ENCODE results near the gene DNMT3A. TPM values are rescaled to one million over a fixed set of nuclear protein-coding genes. Genes with fewer than 3 reads are reported as not detected.

DNMT3A gene
- total and polyA plus RNA-seq, 2 experiments from 2014 or later = 47.2 to 80.4 TPM

DNA sequence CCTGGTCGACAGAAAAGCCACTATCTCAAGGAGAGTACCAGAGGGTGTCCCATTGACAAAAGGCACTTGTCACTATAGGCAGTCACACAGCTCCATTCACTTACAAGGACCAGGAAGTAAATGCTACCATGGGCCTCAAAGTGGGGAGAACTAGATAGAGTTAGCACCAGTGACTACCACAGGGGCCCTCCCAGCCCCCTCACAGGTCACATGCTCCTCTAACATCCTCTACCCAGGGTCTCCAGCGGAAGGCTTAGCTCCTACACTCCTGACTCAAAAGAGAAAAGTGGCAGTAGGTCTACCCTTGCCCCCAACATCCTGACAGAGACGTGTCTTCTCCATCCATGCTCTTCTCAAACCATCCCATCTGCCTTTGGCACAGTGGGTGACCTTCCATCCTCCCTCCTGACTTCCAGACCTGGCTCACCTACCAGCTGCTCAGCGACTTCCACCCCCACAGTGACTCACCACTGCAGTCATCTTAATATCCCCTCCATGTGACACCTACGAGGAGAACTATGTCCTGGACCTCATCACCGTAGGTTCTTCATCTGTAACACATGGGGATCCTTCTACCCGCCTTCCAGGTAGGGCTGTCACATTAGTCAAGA is 5.6 kb upstream of the DNMT3A start:
- TF ChIP-seq, protein P1, sequence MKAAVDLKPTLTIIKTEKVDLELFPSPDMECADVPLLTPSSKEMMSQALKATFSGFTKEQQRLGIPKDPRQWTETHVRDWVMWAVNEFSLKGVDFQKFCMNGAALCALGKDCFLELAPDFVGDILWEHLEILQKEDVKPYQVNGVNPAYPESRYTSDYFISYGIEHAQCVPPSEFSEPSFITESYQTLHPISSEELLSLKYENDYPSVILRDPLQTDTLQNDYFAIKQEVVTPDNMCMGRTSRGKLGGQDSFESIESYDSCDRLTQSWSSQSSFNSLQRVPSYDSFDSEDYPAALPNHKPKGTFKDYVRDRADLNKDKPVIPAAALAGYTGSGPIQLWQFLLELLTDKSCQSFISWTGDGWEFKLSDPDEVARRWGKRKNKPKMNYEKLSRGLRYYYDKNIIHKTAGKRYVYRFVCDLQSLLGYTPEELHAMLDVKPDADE (IDR thresholded peaks at IDR 0.05) = no peak
- TF ChIP-seq POLR2AphosphoS5 (IDR thresholded peaks at IDR 0.05; ENCODE audit: low read depth) = no peak
- TF ChIP-seq ZNF331 (CRISPR knock-in tag; IDR thresholded peaks at IDR 0.05; ENCODE audit: low read depth) = no peak
- no peak for TF ChIP-seq CREB1 (CRISPR knock-in tag; IDR thresholded peaks at IDR 0.05; ENCODE audit: low read depth)
- TF ChIP-seq, protein P2, sequence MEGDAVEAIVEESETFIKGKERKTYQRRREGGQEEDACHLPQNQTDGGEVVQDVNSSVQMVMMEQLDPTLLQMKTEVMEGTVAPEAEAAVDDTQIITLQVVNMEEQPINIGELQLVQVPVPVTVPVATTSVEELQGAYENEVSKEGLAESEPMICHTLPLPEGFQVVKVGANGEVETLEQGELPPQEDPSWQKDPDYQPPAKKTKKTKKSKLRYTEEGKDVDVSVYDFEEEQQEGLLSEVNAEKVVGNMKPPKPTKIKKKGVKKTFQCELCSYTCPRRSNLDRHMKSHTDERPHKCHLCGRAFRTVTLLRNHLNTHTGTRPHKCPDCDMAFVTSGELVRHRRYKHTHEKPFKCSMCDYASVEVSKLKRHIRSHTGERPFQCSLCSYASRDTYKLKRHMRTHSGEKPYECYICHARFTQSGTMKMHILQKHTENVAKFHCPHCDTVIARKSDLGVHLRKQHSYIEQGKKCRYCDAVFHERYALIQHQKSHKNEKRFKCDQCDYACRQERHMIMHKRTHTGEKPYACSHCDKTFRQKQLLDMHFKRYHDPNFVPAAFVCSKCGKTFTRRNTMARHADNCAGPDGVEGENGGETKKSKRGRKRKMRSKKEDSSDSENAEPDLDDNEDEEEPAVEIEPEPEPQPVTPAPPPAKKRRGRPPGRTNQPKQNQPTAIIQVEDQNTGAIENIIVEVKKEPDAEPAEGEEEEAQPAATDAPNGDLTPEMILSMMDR (conservative IDR thresholded peaks at IDR 0.05; ENCODE audit: low read depth in 2 of 2) = no peak
- TF ChIP-seq EZH2 (IDR thresholded peaks at IDR 0.05; ENCODE audit: low read depth, unreplicated experiment) = no peak
- no peak for TF ChIP-seq JUNB (IDR thresholded peaks at IDR 0.05; ENCODE audit: unreplicated experiment)
- TF ChIP-seq, protein P3, sequence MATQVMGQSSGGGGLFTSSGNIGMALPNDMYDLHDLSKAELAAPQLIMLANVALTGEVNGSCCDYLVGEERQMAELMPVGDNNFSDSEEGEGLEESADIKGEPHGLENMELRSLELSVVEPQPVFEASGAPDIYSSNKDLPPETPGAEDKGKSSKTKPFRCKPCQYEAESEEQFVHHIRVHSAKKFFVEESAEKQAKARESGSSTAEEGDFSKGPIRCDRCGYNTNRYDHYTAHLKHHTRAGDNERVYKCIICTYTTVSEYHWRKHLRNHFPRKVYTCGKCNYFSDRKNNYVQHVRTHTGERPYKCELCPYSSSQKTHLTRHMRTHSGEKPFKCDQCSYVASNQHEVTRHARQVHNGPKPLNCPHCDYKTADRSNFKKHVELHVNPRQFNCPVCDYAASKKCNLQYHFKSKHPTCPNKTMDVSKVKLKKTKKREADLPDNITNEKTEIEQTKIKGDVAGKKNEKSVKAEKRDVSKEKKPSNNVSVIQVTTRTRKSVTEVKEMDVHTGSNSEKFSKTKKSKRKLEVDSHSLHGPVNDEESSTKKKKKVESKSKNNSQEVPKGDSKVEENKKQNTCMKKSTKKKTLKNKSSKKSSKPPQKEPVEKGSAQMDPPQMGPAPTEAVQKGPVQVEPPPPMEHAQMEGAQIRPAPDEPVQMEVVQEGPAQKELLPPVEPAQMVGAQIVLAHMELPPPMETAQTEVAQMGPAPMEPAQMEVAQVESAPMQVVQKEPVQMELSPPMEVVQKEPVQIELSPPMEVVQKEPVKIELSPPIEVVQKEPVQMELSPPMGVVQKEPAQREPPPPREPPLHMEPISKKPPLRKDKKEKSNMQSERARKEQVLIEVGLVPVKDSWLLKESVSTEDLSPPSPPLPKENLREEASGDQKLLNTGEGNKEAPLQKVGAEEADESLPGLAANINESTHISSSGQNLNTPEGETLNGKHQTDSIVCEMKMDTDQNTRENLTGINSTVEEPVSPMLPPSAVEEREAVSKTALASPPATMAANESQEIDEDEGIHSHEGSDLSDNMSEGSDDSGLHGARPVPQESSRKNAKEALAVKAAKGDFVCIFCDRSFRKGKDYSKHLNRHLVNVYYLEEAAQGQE (IDR thresholded peaks at IDR 0.05; ENCODE audit: unreplicated experiment) = no peak
- TF ChIP-seq NANOG (IDR thresholded peaks at IDR 0.05; ENCODE audit: borderline replicate concordance) = no peak
- TF ChIP-seq EZH2phosphoT487 (IDR thresholded peaks at IDR 0.05; ENCODE audit: unreplicated experiment) = no peak
- TF ChIP-seq ZNF114 (CRISPR knock-in tag; IDR thresholded peaks at IDR 0.05) = no peak
- TF ChIP-seq, protein P4, sequence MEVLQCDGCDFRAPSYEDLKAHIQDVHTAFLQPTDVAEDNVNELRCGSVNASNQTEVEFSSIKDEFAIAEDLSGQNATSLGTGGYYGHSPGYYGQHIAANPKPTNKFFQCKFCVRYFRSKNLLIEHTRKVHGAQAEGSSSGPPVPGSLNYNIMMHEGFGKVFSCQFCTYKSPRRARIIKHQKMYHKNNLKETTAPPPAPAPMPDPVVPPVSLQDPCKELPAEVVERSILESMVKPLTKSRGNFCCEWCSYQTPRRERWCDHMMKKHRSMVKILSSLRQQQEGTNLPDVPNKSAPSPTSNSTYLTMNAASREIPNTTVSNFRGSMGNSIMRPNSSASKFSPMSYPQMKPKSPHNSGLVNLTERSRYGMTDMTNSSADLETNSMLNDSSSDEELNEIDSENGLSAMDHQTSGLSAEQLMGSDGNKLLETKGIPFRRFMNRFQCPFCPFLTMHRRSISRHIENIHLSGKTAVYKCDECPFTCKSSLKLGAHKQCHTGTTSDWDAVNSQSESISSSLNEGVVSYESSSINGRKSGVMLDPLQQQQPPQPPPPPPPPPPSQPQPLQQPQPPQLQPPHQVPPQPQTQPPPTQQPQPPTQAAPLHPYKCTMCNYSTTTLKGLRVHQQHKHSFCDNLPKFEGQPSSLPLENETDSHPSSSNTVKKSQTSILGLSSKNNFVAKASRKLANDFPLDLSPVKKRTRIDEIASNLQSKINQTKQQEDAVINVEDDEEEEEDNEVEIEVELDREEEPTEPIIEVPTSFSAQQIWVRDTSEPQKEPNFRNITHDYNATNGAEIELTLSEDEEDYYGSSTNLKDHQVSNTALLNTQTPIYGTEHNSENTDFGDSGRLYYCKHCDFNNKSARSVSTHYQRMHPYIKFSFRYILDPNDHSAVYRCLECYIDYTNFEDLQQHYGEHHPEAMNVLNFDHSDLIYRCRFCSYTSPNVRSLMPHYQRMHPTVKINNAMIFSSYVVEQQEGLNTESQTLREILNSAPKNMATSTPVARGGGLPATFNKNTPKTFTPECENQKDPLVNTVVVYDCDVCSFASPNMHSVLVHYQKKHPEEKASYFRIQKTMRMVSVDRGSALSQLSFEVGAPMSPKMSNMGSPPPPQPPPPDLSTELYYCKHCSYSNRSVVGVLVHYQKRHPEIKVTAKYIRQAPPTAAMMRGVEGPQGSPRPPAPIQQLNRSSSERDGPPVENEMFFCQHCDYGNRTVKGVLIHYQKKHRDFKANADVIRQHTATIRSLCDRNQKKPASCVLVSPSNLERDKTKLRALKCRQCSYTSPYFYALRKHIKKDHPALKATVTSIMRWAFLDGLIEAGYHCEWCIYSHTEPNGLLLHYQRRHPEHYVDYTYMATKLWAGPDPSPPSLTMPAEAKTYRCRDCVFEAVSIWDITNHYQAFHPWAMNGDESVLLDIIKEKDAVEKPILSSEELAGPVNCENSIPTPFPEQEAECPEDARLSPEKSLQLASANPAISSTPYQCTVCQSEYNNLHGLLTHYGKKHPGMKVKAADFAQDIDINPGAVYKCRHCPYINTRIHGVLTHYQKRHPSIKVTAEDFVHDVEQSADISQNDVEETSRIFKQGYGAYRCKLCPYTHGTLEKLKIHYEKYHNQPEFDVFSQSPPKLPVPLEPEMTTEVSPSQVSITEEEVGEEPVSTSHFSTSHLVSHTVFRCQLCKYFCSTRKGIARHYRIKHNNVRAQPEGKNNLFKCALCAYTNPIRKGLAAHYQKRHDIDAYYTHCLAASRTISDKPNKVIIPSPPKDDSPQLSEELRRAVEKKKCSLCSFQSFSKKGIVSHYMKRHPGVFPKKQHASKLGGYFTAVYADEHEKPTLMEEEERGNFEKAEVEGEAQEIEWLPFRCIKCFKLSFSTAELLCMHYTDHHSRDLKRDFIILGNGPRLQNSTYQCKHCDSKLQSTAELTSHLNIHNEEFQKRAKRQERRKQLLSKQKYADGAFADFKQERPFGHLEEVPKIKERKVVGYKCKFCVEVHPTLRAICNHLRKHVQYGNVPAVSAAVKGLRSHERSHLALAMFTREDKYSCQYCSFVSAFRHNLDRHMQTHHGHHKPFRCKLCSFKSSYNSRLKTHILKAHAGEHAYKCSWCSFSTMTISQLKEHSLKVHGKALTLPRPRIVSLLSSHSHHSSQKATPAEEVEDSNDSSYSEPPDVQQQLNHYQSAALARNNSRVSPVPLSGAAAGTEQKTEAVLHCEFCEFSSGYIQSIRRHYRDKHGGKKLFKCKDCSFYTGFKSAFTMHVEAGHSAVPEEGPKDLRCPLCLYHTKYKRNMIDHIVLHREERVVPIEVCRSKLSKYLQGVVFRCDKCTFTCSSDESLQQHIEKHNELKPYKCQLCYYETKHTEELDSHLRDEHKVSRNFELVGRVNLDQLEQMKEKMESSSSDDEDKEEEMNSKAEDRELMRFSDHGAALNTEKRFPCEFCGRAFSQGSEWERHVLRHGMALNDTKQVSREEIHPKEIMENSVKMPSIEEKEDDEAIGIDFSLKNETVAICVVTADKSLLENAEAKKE (CRISPR knock-in tag; IDR thresholded peaks at IDR 0.05) = no peak
- no peak for TF ChIP-seq STAT1 (IDR thresholded peaks at IDR 0.05; ENCODE audit: unreplicated experiment)
- H3K4me1 Mint-ChIP-seq = peaks cover 11% of the 10 kb centered on the region
- no peaks in the 10 kb centered on the region for H3K9me3 Mint-ChIP-seq
- peaks cover 9% of the 10 kb centered on the region; the same call in 1 of the 2 replicates for H3F3A ChIP-seq (replicated peaks; ENCODE audit: low read depth)
- peaks cover 6% of the 10 kb centered on the region; the same call in 1 of the 2 replicates for H3K4me1 ChIP-seq (ENCODE audit: insufficient read depth)
- H2AFZ ChIP-seq = no peak overlapping the region
- no peak overlapping the region for H3K27ac ChIP-seq (ENCODE audit: low read depth)
- DNase-seq (ENCODE audit: low spot score) = no peak
- H3K27me3 ChIP-seq (ENCODE audit: insufficient read depth) = peaks cover 15% of the 10 kb centered on the region
- H3K4me3 ChIP-seq = no peak overlapping the region
- no peaks in the 10 kb centered on the region for H3K36me3 Mint-ChIP-seq (ENCODE audit: low read depth)
- H4K20me1 ChIP-seq (replicated peaks; ENCODE audit: insufficient read depth) = no peaks in the 10 kb centered on the region
- no peak overlapping the region for H3K4me2 ChIP-seq
- no peak overlapping the region for H3K27ac Mint-ChIP-seq
- ATAC-seq = no peak
- peaks cover 16% of the 10 kb centered on the region for H3K27me3 Mint-ChIP-seq (ENCODE audit: insufficient read depth, low read depth, poor library complexity)
- no peaks in the 10 kb centered on the region for H3K79me2 ChIP-seq (replicated peaks; ENCODE audit: insufficient read depth)
- H3K4me3 Mint-ChIP-seq = no peak overlapping the region
- no peaks in the 10 kb centered on the region for H3K36me3 ChIP-seq (ENCODE audit: insufficient read depth)
- no peaks in the 10 kb centered on the region for H3K9me2 ChIP-seq (ENCODE audit: insufficient read depth)

Data from GM23338 (cell line).